KOPT-K1 (cell line): ENCODE results near the gene DENND1A.

Source experiments
- H3K27ac ChIP-seq: fragments of 200-600 bp; sonication (generic); 2 replicates; pipeline ENCODE4 v1.5.1; 2016; ENCODE audit warnings: antibody characterized with exemption, mild to moderate bottlenecking, low read depth, low read length; ENCODE audit not compliant: poor library complexity, severe bottlenecking
- H3K36me3 ChIP-seq: fragments of 200-600 bp; sonication (generic); 2 replicates; pipeline ENCODE4 v1.5.1; 2017; ENCODE audit warnings: antibody characterized with exemption, mild to moderate bottlenecking, low read length, moderate library complexity; ENCODE audit not compliant: insufficient read depth
- H3K9me3 ChIP-seq: fragments of 200-600 bp; sonication (generic); 2 replicates; pipeline ENCODE4 v1.5.1; 2017; ENCODE audit warnings: antibody characterized with exemption, low read length, mild to moderate bottlenecking; ENCODE audit not compliant: insufficient read depth, poor library complexity, severe bottlenecking

The DENND1A gene

GRCh38 chr9:123488722-123489321 is 441.1 kb downstream of the DENND1A start:
- H3K9me3 ChIP-seq: no peaks in the 10 kb centered on the region
- H3K27ac ChIP-seq: no peak overlapping the region
- no peaks in the 10 kb centered on the region for H3K36me3 ChIP-seq

GRCh38 chr9:123487944-123488548 is 441.9 kb downstream of the DENND1A start:
- no peak overlapping the region for H3K27ac ChIP-seq
- H3K9me3 ChIP-seq: no peaks in the 10 kb centered on the region
- no peaks in the 10 kb centered on the region for H3K36me3 ChIP-seq

DNA sequence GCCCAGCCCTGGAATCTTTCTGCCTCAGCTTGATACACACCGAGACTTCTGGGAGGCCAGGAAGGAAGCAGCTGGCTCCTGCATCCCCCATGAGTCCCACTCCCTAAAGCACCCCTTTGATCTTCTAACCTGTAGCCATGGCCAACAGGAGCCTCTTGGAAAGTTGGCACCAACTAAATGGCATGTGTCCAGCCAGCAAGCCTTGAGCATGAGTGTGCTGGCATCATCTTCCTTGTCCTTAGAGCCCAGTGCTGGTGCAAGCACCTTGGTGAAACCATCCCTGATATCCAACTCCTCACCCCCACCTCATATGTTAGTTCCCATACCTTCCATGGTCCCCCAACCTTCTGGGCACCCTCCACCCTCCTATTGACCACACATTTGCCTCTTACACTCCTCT is 443.5 kb downstream of the DENND1A start:
- H3K27ac ChIP-seq: no peak overlapping the region
- no peaks in the 10 kb centered on the region for H3K9me3 ChIP-seq
- H3K36me3 ChIP-seq: no peaks in the 10 kb centered on the region

DNA sequence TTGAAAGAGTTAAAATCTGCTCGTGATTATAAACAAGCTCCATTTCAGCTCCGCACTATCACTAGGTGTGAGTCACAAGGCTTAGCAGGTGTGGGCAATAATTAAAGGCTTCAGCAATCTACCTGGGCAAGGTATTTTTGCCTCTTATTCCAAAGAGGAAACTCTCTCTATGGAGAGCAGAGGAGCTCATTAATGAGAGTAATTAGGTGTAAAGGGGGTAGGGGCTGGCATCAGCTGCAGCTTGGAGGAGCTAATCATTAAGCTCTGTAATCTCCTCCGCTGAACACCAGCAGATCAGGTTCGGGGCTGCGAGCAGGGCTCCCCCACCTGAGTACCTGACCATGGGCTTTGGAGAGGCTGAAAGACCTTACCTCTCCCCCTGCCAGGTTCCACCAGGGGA is 444.7 kb downstream of the DENND1A start:
- no peaks in the 10 kb centered on the region for H3K36me3 ChIP-seq
- no peak overlapping the region for H3K27ac ChIP-seq
- no peaks in the 10 kb centered on the region for H3K9me3 ChIP-seq

GRCh38 chr9:123484130-123484529 is 445.8 kb downstream of the DENND1A start:
- Histone ChIP-seq H3K27ac (no peak overlapping the region), H3K36me3 (no peaks in the 10 kb centered on the region), H3K9me3 (no peaks in the 10 kb centered on the region)

DNA sequence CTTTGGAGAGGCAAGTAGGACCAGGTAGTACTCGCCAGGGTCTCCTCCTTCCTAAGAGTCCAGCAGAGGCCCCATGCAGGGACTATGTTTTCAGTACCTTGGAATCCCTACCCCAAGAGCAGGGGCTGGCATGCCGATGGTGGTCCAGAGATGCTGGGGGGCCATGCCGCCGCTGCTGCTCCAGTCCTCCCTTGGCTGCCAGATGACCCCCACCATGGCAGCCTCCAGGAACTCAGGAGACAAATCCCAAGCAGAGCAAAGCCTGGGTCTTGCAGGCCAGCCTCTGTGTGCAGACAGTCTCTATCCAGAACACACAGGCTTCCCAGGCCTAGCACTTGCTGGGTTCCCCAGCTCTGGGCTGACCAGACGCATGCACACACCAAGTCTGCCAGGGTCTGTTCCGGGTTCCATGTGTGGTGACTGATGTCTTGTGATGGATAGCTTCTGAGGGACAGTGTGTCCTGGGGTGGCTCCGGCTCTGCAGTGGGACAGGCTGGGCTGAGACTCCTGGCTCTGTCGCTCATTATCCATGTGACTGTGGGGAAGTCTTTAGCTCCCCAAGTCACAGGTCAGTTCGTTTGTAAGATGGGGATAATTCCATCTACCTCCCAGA is 446.6 kb downstream of the DENND1A start:
- no peaks in the 10 kb centered on the region for H3K36me3 ChIP-seq
- no peaks in the 10 kb centered on the region for H3K9me3 ChIP-seq
- no peak overlapping the region for H3K27ac ChIP-seq

- H3K36me3 ChIP-seq: no peaks in the 10 kb centered on the region
- no peak overlapping the region for H3K27ac ChIP-seq
- H3K9me3 ChIP-seq: no peaks in the 10 kb centered on the region
Measured at GRCh38 chr9:123482295-123482968, 447.5 kb downstream of the DENND1A start.

- H3K27ac ChIP-seq: no peak overlapping the region
Measured at GRCh38 chr9:123481209-123481865, 448.6 kb downstream of the DENND1A start.

GRCh38 chr9:123480791-123481190 is 449.1 kb downstream of the DENND1A start:
- no peaks in the 10 kb centered on the region for H3K36me3 ChIP-seq
- H3K27ac ChIP-seq: no peak overlapping the region
- H3K9me3 ChIP-seq: no peaks in the 10 kb centered on the region

More at GRCh38 chr9:123481209-123481865, 448.6 kb downstream of the DENND1A start:
- Histone ChIP-seq H3K9me3 (no peaks in the 10 kb centered on the region), H3K36me3 (no peaks in the 10 kb centered on the region)

DNA sequence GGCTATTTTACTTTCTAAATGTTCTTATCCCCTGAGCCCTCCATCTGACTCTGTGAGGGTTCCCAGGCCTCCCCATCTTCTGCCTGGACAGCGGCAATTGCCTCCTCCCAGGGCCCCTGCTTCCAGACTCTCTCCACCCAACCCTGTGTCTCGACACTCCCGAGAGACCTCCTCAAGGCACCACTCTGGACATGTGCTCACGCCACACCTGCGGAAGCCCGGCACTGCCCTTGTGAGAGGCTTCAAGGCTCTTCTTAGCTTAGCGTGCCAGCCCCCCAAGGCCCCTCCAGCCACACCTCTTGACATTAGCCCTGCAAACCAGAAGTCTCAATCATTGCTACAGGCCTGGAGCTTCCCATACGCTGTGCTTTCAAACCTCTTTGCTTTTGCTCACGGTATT is 449.8 kb downstream of the DENND1A start:
- H3K36me3 ChIP-seq: no peaks in the 10 kb centered on the region
- no peaks in the 10 kb centered on the region for H3K9me3 ChIP-seq
- H3K27ac ChIP-seq: no peak overlapping the region

GRCh38 chr9:123478967-123479602 is 450.8 kb downstream of the DENND1A start:
- Histone ChIP-seq H3K9me3 (no peaks in the 10 kb centered on the region), H3K27ac (no peak overlapping the region), H3K36me3 (no peaks in the 10 kb centered on the region)

DNA sequence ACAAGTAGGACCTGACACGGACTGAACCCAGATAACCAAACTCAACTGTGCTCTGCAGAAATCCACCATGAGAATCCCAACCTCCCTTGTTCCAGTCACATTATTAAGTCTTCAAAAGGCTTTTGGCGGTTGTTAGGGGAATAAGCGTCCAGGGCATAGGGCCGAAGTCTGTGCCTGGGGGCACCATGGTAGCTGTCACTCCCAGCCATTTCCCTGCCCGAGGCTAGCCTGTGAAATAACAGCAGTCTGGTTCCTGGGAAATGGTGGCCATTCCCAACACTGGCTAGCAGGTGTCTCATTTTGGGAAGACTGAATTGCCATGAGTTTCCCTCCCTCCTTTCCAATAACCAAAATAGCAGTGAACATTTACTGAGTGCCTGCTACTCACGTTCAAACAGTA is 451.8 kb downstream of the DENND1A start:
- Histone ChIP-seq H3K27ac (no peak overlapping the region), H3K36me3 (no peaks in the 10 kb centered on the region), H3K9me3 (no peaks in the 10 kb centered on the region)

- Histone ChIP-seq H3K36me3 (no peaks in the 10 kb centered on the region), H3K27ac (no peak overlapping the region)
Measured at GRCh38 chr9:123475407-123475806, 454.5 kb downstream of the DENND1A start.

GRCh38 chr9:123472862-123473614 is 456.9 kb downstream of the DENND1A start:
- Histone ChIP-seq H3K9me3 (no peaks in the 10 kb centered on the region), H3K36me3 (no peaks in the 10 kb centered on the region), H3K27ac (no peak overlapping the region)

More at GRCh38 chr9:123475407-123475806, 454.5 kb downstream of the DENND1A start:
- no peaks in the 10 kb centered on the region for H3K9me3 ChIP-seq
